Type B pancreatic cell (in vitro differentiated cells): ENCODE measurements around the gene SLC35F3. TPM values are rescaled to one million over a fixed set of nuclear protein-coding genes. Genes with fewer than 3 reads are reported as not detected.

ENCODE experiments used
- DNase-seq: peaks from one replicate; pipeline ENCODE4 v3.0.0; 2021; ENCODE audit warnings: mixed read lengths; ENCODE audit not compliant: unreplicated experiment; ENCODE audit errors: extremely low spot score
- H3K27ac Mint-ChIP-seq: 2 replicates; pipeline ENCODE4 v1.8.0; 2021; ENCODE audit warnings: mild to moderate bottlenecking, mixed read lengths
- H3K27me3 Mint-ChIP-seq: 2 replicates; pipeline ENCODE4 v1.8.0; 2021; ENCODE audit warnings: mixed read lengths
- H3K36me3 Mint-ChIP-seq: 2 replicates; pipeline ENCODE4 v1.8.0; 2021; ENCODE audit warnings: mixed read lengths
- H3K4me1 Mint-ChIP-seq: one replicate; pipeline ENCODE4 v1.8.0; 2021; ENCODE audit warnings: mixed read lengths; ENCODE audit not compliant: unreplicated experiment
- H3K4me3 Mint-ChIP-seq: 2 replicates; pipeline ENCODE4 v1.8.0; 2021; ENCODE audit warnings: mild to moderate bottlenecking, mixed read lengths
- H3K9me3 Mint-ChIP-seq: 2 replicates; pipeline ENCODE4 v1.8.0; 2021; ENCODE audit warnings: mixed read lengths
- CTCF ChIP-seq: fragments of 200-600 bp; sonication (generic); conservative IDR thresholded peaks from 2 replicates; pipeline ENCODE4 v1.5.0; 2021; ENCODE audit warnings: antibody characterized with exemption, mild to moderate bottlenecking
- total RNA-seq: library from RNA; stranded (reverse); gene quantifications from 2 replicates; pipeline ENCODE4 v1.2.1, GENCODE V29; 2021; ENCODE audit warnings: low replicate concordance

Gene SLC35F3
- total RNA-seq, 1 donor from 2014 or later, result 2.1 TPM

DNA sequence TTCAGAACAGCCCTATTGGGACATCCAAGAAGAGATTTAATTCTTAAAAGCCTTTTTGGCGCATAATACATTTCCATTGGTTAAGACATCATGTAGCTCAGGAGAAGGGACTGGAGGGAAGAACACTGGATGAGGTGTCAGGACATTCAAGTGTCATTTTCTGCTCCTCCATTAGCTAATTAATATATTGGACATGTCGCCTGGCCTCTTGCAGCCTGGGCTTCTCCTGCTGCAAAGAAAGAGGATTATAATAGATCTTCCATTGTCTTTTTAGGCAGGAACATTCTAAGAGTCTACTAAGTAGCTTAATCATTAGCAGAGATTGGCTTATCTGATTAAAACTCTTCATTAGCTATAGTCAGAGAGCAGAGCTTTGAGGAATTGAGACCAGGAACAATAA, 317.1 kb downstream of the SLC35F3 start:
- Mint-ChIP-seq H3K27ac (no peak overlapping the region), H3K36me3 (no peaks in the 10 kb centered on the region), H3K27me3 (peaks cover 29% of the 10 kb centered on the region), H3K4me1 (peaks cover 5% of the 10 kb centered on the region), H3K4me3 (no peak overlapping the region), H3K9me3 (no peaks in the 10 kb centered on the region)
- no peak for DNase-seq
- no peak for TF ChIP-seq CTCF

DNA sequence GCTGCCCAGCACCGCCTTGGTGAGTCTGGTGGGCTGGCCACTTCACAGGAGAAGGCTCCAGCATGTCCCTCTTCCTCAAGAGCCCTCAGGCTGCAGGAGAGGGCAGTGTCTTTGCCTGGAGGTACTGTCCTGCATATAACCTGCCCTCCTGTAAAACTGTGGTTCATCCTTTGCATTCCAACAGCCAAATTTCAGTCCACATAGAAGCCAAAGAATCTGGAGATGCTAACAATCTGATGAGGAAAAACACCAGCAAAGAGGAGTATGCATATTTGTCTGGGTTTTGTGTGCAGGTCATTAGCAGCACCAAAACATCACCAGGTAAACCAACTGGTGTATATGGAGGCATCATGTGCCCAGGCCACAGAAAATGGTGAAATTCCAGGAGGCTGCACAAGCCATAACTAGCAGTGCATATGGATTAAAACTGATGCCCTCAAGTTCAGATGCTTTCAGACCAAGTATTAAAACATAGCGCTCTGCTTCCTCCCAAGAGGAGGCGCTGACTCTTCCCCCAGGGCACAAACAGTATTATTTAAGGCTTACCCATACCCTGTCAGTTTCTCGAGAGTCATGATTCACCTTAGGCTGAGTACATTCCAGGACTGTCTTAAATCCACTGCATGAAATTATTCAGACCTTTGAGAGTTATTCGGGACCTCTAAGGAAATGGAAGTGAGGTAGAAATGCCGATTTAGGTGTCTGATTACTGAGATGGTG, 318.2 kb downstream of the SLC35F3 start:
- Mint-ChIP-seq H3K27ac (no peak overlapping the region), H3K4me1 (peaks cover 3% of the 10 kb centered on the region), H3K9me3 (no peaks in the 10 kb centered on the region), H3K4me3 (no peak overlapping the region), H3K27me3 (peaks cover 19% of the 10 kb centered on the region), H3K36me3 (no peaks in the 10 kb centered on the region)
- no peak for DNase-seq
- no peak for TF ChIP-seq CTCF

DNA sequence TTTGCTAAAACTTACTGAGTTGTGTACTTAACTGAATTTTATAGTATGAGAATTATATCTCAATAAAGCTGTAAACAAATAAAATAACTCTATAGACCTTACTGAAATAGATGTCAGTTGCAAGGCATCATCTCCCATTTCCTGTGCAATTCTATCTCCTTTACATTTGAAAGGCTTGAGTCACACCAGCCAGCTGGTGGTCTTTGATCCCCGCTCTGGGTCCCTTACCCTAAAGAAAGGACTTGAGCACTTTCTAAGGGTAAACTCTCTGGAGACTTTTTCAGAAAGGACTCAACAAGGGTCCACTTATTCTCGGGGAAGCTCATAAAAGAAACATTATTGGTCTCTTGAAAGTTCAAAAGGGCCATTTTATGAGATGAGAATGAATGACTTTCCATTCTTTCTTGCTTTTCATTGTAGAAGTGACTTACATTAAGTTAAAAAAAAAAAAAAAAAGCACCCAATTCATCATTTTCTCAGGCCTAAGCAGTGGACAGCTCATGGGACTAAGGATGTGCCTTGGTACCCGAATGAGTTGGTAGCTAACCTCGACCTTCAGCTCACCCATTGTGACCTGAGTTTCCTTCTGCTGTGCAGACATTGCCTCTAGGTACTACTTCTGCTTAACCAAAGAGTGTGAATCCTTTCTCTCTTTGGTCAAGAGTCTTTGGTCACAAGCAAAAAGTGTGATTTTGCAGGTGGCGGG, 321.8 kb downstream of the SLC35F3 start:
- Mint-ChIP-seq H3K4me1 (peaks cover 16% of the 10 kb centered on the region), H3K27ac (no peak overlapping the region), H3K27me3 (peaks cover 43% of the 10 kb centered on the region), H3K9me3 (no peaks in the 10 kb centered on the region), H3K4me3 (no peak overlapping the region), H3K36me3 (no peaks in the 10 kb centered on the region)
- TF ChIP-seq CTCF, result no peak
- DNase-seq, result no peak

- peaks cover 43% of the 10 kb centered on the region for H3K27me3 Mint-ChIP-seq
Observed at GRCh38 chr1:234226819-234227165, 322.3 kb downstream of the SLC35F3 start.

DNA sequence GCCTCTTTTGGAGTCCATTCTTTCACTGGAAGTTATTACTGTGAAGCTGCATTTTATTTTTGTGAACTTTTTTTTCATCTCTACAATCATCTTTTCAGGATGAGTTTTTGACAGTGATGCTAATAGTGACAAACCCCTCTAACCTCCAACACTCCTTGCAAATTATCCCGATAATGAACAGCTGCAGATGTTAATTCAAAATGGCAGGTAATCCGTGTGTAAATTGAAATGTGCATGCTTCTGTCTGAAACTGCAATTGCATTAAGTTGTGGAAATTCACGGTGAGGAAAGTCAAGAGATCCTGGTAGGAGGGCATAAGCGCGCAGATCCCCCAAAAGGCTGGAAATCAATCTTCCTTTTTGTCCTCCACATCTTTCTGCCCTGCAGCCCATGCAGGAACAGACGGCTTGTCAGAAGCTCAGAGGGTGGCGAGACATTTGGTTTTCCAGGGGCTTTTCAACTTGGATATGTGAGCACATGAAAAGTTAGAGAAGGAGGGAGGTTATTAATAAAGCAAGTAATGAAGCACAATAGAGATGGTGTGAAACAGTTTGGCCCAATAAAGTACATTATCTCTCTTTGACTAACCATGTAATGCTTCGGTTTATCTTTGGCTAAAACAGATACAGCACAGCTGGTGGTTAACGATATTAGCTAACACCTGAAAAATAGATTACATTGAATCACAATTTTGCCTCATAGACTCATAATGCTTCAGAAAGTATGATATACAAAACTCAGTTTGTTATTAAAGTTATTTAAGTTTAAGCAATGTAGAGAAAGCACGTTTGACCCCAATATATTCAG, 325.3 kb downstream of the SLC35F3 start:
- Mint-ChIP-seq H3K27me3 (peaks cover 42% of the 10 kb centered on the region), H3K27ac (peak overlapping the region; percentile 3), H3K9me3 (no peaks in the 10 kb centered on the region), H3K4me3 (peak overlapping the region; percentile 34), H3K36me3 (no peaks in the 10 kb centered on the region), H3K4me1 (peaks cover 16% of the 10 kb centered on the region)
- TF ChIP-seq CTCF, result no peak
- no peak for DNase-seq

More at GRCh38 chr1:234226819-234227165, 322.3 kb downstream of the SLC35F3 start:
- Mint-ChIP-seq H3K36me3 (no peaks in the 10 kb centered on the region), H3K9me3 (no peaks in the 10 kb centered on the region), H3K4me3 (no peak overlapping the region), H3K4me1 (peaks cover 16% of the 10 kb centered on the region), H3K27ac (no peak overlapping the region)
- TF ChIP-seq CTCF, result no peak
- no peak for DNase-seq
